Stimulated activated memory B cell treated with anti-CD40 and anti-IgM and Interleukin-4, amounts not matched to agents 10 μg/mL and 1 μg/mL and 100 μg/mL, for 72 hours (primary cell): ENCODE measurements around the gene RBPMS2.
"Not testable (repeated sequence)": the region's sequence is repeated elsewhere in the genome, so short reads cannot be mapped to it uniquely, and the experiment has no call there.

Experiments used
- ATAC-seq: fragments of 150-1000 bp; cut with Tn5 transposase; 2 replicates; pipeline ENCODE4 v1.10.0; 2021
- H3K27ac Mint-ChIP-seq: one replicate; pipeline ENCODE4 v1.8.0; 2022; ENCODE audit warnings: mild to moderate bottlenecking, mixed read lengths
- H3K27me3 Mint-ChIP-seq: one replicate; pipeline ENCODE4 v1.8.0; 2022; ENCODE audit warnings: mixed read lengths
- H3K36me3 Mint-ChIP-seq: one replicate; pipeline ENCODE4 v1.8.0; 2022; ENCODE audit warnings: mixed read lengths
- H3K4me1 Mint-ChIP-seq: one replicate; pipeline ENCODE4 v1.8.0; 2022; ENCODE audit warnings: mixed read lengths
- H3K4me3 Mint-ChIP-seq: one replicate; pipeline ENCODE4 v1.8.0; 2022; ENCODE audit warnings: mild to moderate bottlenecking, moderate library complexity, mixed read lengths
- H3K9me3 Mint-ChIP-seq: one replicate; pipeline ENCODE4 v1.8.0; 2022; ENCODE audit warnings: mixed read lengths

RBPMS2 gene

DNA sequence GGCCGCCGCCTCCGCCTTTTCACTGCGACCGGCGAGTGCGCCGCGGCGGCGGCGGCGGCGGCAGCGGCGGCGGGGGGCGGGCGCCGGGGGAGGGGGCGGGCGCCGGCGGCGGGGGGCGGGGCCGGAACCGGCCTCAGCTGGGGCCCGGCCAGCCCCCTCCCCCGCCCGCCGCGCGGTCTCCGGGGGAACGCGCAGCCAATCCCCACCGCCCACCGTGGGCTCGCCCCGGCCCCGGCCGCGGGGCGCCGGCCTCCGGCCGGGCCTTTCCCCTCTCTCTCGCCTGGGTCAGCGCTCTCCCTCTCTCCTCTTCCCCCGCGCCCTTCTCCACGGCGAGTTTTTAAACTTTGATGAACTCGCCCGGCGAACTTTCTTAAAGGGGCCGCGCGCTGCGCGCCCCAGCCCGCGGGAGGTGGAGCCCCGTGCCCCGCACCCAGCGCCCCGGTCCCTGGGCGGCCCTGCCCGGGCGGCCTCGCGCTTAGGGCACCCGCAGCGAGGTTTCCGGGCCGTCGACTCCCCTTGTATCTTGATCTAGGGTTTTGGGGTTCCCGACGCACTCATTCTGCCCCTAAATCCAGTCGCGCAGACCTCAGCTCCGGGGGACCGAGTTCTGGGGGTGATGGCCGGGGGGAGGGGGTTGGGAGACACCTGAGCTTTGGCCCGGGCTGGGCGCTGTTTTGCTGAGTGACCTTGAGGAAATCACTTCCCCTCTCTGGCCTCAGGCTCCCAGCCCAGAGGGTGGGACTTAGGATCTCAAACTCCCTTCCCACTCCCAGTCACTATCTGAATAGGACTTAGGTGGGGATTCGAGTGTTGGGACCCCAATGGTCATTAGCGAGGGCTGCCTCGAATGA, at the start of gene RBPMS2:
Gene RBPMS2 (minus strand): TSS at position 39 of the 851 bp plus-strand sequence. CDS start 270 bp downstream, outside the sequence.
- ATAC-seq: peak; percentile 49
- H3K4me3 Mint-ChIP-seq: peak within 1 kb of the TSS; percentile 78
- no peaks in the 10 kb centered on the region for H3K9me3 Mint-ChIP-seq
- peaks cover 39% of the 10 kb centered on the region for H3K27me3 Mint-ChIP-seq
- H3K36me3 Mint-ChIP-seq: no peaks in the 10 kb centered on the region
- H3K27ac Mint-ChIP-seq: peak within 1 kb of the TSS; percentile 49
- H3K4me1 Mint-ChIP-seq: peaks cover 6% of the 10 kb centered on the region

DNA sequence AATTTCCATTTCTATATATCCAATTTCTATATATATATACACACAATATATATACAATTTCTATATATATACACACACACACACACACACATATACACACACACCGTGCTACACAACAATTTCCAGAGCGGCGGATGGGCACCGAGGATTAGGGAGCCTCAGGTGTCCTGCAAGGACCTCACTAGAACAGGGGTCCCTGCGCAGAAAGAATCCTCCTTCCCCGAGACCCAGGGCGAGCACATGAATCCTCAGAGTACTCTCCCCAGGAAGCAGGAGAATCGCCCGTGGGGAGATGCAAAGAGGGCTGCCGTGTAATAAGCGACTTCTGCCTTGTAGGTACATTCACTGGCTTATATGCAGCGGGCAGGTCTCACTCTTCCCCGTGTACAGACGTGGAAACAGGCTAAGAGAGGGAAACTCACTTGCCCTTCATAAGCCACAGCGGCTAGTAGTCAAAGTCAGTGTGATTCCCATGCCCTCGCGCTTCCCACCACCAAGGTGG, 49.6 kb upstream of the RBPMS2 start:
- Mint-ChIP-seq H3K36me3 (no peaks in the 10 kb centered on the region), H3K27ac (peak overlapping the region; percentile 68), H3K4me1 (peaks cover 39% of the 10 kb centered on the region), H3K4me3 (peak overlapping the region; percentile 73), H3K9me3 (no peaks in the 10 kb centered on the region), H3K27me3 (no peaks in the 10 kb centered on the region)
- no peak for ATAC-seq

DNA sequence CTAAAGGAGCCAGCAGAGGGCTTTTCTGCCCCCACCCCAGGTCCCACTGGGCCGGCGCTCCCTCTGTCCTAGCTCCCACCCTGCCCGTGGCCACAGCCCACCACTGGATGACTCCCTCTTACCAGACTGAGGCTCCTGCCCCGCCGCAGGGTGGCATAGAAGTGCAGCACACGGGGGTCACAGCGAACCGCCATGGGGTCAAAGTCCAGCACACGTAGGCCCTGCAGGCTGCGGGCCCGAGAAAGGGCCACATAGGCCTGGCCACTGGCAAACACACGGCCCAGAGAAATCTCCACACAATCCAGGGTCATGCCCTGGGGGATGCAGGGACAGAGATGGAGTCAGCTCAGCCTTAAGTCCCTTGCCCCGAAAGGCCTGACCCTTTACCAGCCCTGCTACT, 41.1 kb upstream of the RBPMS2 start:
- ATAC-seq: no peak
- Mint-ChIP-seq H3K36me3 (no peaks in the 10 kb centered on the region), H3K4me3 (no peak overlapping the region), H3K4me1 (peaks cover 23% of the 10 kb centered on the region), H3K27me3 (no peaks in the 10 kb centered on the region), H3K9me3 (no peaks in the 10 kb centered on the region), H3K27ac (no peak overlapping the region)

DNA sequence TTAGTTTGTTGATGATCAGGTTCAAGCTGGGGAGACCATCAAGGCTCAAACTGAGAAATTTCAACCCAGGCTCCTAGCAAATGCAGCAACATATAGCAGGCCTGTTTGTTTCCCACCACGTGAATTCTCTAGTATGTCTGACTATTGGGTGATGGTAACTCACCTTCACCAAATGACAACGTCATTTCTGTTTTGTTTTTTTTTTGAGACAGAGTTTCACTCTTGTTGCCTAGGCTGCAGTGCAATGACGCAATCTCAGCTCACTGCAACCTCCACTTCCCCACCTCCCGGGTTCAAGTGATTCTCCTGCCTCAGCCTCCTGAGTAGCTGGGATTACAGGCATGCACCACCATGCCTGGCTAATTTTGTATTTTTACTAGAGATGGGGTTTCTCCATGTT, 39.6 kb upstream of the RBPMS2 start:
- Mint-ChIP-seq H3K4me1 (peaks cover 37% of the 10 kb centered on the region), H3K27ac (peak overlapping the region; percentile 41)
- H3K9me3 Mint-ChIP-seq, H3K27me3 Mint-ChIP-seq, H3K36me3 Mint-ChIP-seq, H3K4me3 Mint-ChIP-seq, ATAC-seq: not testable (repeated sequence)

DNA sequence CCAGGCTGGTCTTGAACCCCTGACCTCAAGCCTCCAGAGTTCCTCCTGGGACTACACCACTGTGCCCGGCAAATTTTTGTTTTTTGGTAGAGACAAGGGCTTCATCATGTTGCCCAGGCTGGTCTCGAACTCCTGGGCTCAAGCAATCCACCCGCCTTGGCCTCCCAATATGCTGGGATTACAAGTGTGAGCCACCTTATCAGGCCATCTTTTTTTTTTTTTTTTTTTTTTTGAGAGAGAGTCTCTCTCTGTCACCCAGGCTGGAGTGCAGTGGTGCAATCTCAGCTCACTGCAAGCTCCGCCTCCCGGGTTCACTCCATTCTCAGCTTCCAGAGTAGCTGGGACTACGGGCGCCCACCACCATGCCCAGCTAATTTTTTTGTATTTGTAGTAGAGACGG, 38.9 kb upstream of the RBPMS2 start:
- not testable (repeated sequence) for ATAC-seq, H3K36me3 Mint-ChIP-seq, H3K9me3 Mint-ChIP-seq, H3K27me3 Mint-ChIP-seq, H3K4me3 Mint-ChIP-seq
- peak overlapping the region; percentile 41 for H3K27ac Mint-ChIP-seq
- H3K4me1 Mint-ChIP-seq: peaks cover 42% of the 10 kb centered on the region

DNA sequence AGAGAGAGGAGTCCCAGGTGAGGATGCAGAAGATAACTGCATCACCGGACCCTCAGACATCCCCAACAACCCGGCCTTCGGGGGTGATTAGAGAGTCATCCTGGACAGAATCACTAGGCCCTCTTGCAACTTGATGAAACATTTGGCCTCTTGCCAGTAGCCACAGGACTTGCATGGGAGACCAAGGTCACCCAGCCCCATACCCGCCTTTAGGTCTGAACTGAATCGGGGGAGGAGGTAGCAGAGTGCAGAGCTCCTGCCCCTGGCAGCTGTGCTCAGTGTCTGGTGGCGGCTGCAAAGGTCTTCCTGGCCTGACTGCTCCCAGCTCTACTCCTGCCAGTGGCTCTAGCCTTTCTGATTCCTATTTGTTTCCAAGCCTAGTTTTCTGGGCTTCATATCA, 37.7 kb upstream of the RBPMS2 start:
- H3K27ac Mint-ChIP-seq: peak overlapping the region; percentile 83
- H3K9me3 Mint-ChIP-seq: no peaks in the 10 kb centered on the region

DNA sequence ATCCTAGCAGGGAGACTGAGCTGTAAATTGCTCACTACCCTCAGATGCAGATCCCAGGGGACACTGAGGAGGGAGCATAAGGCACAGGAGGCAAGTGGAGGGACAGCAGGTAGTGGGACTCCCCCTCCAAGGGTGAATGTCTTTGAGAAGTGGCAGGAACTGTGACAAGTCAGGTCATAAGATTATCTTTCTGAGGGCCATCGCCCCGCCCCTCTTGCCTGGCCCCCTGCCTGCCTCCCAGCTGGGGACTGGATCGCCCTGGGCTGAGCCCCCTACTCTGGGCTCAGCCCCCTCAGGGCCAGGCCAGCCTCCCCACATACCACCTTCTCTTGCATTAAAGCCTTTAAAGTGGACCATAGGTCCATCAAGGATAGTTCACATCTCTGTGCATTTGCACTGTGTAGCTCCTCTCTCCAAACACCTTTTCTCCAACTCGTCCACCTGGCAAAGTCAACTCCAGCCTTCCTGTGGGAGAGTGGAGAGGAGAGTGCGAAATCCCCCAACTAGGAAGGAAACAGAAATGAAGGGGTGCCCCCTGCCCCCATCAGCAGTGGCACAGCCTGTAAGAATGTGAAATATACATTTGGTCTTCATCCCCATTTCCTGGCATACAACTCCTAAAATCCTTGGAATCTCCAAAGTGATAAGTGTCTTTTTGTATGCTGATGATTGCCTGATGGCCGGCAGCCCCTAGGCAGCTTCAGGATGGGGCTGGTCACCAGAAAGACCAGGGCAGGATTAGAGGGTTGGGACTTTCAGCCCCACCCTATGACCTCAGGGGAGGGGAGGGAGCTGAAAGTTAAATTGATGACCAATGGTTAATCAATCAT, 35.3 kb upstream of the RBPMS2 start:
- Mint-ChIP-seq H3K9me3 (no peaks in the 10 kb centered on the region), H3K36me3 (no peaks in the 10 kb centered on the region), H3K4me3 (no peak overlapping the region), H3K27me3 (peaks cover 8% of the 10 kb centered on the region), H3K4me1 (peaks cover 42% of the 10 kb centered on the region), H3K27ac (peak overlapping the region; percentile 83)
- peak; percentile 14 for ATAC-seq

More for the DNA sequence above, 37.7 kb upstream of the RBPMS2 start:
- Mint-ChIP-seq H3K36me3 (no peaks in the 10 kb centered on the region), H3K27me3 (no peaks in the 10 kb centered on the region), H3K4me3 (peak overlapping the region; percentile 33), H3K4me1 (peaks cover 42% of the 10 kb centered on the region)
- peak; percentile 68 for ATAC-seq

DNA sequence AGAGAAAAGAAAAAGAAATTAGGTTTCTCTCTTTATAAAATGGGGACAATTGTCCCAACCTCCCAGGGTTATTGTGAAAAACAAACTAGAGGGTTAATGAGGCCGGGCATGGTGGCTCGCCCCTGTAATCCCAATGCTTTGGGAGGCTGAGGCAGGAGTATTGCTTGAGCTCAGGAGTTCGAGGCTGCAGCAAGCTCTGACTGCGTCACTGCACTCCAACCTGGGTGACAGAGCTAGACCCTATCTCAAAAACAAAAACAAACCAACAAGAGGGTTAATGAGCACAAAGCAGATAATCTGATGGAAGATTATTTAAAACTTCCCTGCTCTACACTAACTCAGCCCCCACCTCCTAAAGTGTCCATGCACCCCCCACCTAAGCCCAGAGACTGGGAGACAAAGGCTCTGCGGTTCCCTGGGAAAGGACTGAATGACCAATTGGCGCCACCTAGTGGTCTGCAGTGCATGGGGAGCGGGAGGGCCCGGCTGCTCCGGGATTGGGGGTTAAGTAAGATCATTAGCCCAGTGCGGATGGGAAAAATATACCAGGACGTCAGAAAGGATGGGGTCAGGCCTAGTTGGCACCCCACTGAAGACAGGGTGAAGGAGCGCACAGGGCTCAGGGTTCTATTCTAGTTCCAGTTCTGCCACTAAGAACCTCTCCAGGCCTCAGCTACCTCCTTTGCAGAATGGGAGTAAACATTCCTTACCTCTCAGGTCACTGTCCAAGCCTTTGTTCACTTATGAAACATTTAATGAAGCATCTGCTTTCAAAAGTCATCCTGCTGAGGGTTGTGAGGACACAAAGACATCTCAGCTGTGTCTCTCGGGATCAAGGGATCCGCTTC, 34.5 kb upstream of the RBPMS2 start:
- Mint-ChIP-seq H3K4me1 (peaks cover 42% of the 10 kb centered on the region), H3K27me3 (peaks cover 8% of the 10 kb centered on the region), H3K4me3 (no peak overlapping the region), H3K27ac (peak overlapping the region; percentile 83), H3K9me3 (no peaks in the 10 kb centered on the region), H3K36me3 (no peaks in the 10 kb centered on the region)
- ATAC-seq: peak; percentile 52

DNA sequence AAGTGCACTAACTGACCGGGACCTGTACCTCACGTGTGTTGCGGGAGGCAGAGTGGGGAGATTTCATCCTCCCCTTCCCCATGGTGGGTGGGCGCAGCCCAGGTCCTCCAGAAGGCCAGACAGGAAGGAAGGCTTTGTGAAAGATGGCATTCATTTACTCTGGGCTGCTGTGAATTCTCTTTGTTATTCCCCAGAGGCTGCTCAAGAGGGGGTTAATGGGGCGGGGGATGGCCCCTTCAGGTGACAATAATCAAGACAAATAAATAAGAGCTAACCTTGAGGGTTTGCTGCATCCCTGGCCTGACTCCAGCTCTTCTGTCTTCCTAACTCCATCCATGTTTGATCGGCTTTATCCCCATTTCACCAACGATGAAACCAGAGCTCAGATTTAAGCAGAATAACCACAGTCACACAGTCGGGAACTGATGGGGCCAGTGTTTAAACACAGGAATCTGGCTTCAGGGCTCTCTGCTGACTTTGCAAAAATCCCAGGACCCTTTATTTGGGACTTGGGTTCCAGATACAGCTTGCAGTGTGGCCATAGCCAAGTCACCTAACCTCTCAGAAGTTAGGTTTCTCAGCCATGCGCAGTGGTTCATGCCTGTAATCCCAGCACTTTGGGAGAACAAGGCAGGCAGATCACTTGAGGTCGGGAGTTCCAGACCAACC, 33.5 kb upstream of the RBPMS2 start:
- no peaks in the 10 kb centered on the region for H3K9me3 Mint-ChIP-seq
- H3K27ac Mint-ChIP-seq: no peak overlapping the region
- peaks cover 42% of the 10 kb centered on the region for H3K4me1 Mint-ChIP-seq
- no peak overlapping the region for H3K4me3 Mint-ChIP-seq
- no peaks in the 10 kb centered on the region for H3K36me3 Mint-ChIP-seq
- peaks cover 8% of the 10 kb centered on the region for H3K27me3 Mint-ChIP-seq
- ATAC-seq: no peak

DNA sequence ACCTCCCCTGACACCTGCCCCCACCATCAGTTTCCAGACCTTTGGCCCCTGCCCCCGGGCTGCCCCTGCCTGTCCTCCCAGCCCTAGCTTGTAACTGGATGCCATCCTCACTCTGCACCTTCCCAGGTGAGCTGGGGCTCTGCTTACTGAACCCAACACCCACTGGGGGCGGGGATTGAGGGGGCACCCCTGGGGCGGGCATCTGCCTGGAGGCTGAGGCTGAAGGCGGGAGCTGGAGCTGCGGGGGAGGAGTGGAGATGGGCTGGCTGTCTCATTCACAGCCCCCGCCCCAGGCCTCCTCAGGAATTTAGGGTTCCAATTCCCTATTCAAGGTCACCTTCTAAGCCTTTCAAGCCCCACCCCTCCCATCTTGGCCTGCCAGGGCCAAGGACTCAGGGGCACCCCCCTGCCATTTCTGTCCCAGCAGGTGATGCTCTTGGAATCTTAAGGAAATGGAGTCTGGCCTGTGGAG, 32.4 kb upstream of the RBPMS2 start:
- Mint-ChIP-seq H3K4me3 (no peak overlapping the region), H3K4me1 (peaks cover 32% of the 10 kb centered on the region), H3K27me3 (peaks cover 8% of the 10 kb centered on the region), H3K9me3 (no peaks in the 10 kb centered on the region), H3K36me3 (no peaks in the 10 kb centered on the region), H3K27ac (no peak overlapping the region)
- ATAC-seq: no peak

DNA sequence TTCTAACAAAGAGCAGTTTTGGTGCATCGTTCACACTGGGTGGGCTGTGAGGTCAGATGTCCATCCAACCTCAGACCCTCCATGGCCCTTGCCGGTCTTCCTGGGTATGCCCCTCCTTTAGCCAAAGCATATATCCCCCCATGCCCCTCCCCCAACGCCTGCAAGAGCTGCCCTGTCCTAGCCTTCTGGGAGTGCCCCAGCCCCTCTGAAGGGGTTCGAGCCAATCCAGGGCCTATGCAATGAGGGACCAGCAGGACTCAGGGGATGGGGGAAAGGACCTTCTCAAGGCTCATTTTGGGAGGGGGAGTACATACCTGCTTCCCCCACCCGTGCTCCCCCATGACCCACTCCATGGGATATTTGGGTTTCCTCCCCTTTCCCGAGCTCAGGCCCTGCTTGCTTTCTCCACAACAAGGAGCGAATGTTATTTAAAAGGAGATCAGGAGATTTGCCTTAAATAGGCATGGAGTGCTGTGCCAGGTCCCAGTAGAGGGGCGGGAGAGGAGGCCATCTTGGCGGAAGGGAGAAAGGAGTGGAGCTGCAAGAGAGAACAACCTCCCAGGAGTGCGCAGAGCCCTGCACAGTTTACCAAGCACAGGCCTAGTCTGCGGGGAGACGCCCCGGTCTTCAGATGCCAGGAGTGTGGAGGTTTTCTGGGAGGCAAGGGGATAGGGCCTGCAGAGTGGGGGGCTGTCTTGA, 31.8 kb upstream of the RBPMS2 start:
- Mint-ChIP-seq H3K4me1 (peaks cover 26% of the 10 kb centered on the region), H3K27ac (no peak overlapping the region), H3K36me3 (no peaks in the 10 kb centered on the region), H3K4me3 (no peak overlapping the region), H3K9me3 (no peaks in the 10 kb centered on the region), H3K27me3 (peaks cover 8% of the 10 kb centered on the region)
- no peak for ATAC-seq

DNA sequence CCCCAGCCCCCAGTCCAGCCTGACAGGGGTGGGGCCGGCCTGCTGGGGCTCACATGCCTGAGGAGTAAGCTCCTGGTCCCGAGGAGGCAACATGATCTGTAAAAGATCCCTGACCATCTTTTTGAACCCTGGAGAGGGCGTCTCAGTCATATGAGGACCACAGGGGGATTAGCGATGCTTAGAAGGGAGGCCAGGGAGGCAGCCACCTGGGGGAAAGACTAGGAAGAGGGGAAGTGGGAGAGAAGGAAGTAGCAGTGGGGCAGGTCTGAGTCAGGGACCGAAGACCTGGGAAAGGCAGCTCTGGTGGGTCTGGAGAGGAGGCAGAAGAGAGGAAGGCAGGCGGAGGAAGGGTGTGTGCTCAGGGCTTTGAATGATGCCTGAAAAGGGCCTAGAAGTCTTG, 31.1 kb upstream of the RBPMS2 start:
- peaks cover 19% of the 10 kb centered on the region for H3K4me1 Mint-ChIP-seq
- no peaks in the 10 kb centered on the region for H3K9me3 Mint-ChIP-seq
- ATAC-seq: no peak
- no peak overlapping the region for H3K4me3 Mint-ChIP-seq
- peaks cover 8% of the 10 kb centered on the region for H3K27me3 Mint-ChIP-seq
- H3K36me3 Mint-ChIP-seq: no peaks in the 10 kb centered on the region
- no peak overlapping the region for H3K27ac Mint-ChIP-seq

DNA sequence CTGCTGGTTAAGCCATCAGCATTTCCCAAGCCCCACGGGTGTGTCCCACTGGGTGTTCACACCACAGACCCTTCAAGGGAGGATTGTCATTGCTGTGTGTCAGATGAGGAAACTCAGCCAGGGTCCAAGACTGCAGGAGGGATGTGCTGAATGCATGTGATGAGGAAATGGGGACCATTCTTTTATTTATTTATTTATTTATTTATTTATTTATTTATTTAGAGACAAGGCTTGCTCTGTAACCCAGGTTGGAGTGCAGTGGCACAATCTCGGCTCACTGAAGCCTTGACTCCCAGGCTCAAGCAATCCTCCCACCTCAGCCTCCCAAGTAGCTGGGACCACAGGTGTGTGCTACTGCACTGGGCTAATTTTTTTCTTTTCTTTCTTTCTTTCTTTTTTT, 29.2 kb upstream of the RBPMS2 start:
- peaks cover 1% of the 10 kb centered on the region for H3K4me1 Mint-ChIP-seq
- H3K9me3 Mint-ChIP-seq: no peaks in the 10 kb centered on the region
- no peaks in the 10 kb centered on the region for H3K36me3 Mint-ChIP-seq
- peaks cover 8% of the 10 kb centered on the region for H3K27me3 Mint-ChIP-seq
- H3K4me3 Mint-ChIP-seq: no peak overlapping the region
- ATAC-seq: no peak
- peak overlapping the region; percentile 13 for H3K27ac Mint-ChIP-seq

DNA sequence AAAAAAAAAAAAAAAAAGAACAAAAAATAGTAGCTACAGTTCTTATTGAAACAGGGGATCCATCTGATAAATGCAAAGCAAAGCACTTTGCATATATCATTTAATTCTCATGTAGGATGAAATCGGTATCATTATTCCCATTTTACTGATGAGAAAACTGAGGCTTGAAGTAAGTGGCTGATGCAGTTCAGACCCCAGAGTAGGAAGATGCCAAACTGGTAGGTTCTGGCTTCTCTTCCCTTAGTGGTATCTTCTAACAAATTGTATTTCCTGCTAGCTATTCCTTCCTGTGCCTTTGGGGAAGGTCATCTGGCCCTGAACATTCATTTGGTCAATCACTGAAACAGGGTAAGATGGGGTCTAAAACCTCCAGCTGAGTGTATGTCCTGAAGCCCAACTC, 28.1 kb upstream of the RBPMS2 start:
- ATAC-seq: no peak
- Mint-ChIP-seq H3K27me3 (peaks cover 8% of the 10 kb centered on the region), H3K36me3 (no peaks in the 10 kb centered on the region)

More for the DNA sequence above, 28.1 kb upstream of the RBPMS2 start:
- H3K4me1 Mint-ChIP-seq: no peaks in the 10 kb centered on the region
- no peak overlapping the region for H3K4me3 Mint-ChIP-seq
- no peak overlapping the region for H3K27ac Mint-ChIP-seq
- H3K9me3 Mint-ChIP-seq: no peaks in the 10 kb centered on the region
